Loucy (cell line): ENCODE data around the gene PAX9.

ENCODE experiments used
- H2AFZ ChIP-seq: fragments of 200-600 bp; sonication (generic); 2 replicates; pipeline ENCODE4 v1.6.0; 2016; ENCODE audit warnings: antibody characterized with exemption, mild to moderate bottlenecking, low read length, moderate library complexity
- H3F3A ChIP-seq: fragments of 200-600 bp; 2 replicates; pipeline ENCODE4 v1.6.0; 2016; ENCODE audit warnings: antibody characterized with exemption, low read depth, mild to moderate bottlenecking
- H3K27me3 ChIP-seq: fragments of 200-600 bp; sonication (generic); 2 replicates; pipeline ENCODE4 v1.6.1; 2014; ENCODE audit warnings: low read length, mild to moderate bottlenecking; ENCODE audit not compliant: insufficient read depth, poor library complexity, severe bottlenecking
- H3K36me3 ChIP-seq: fragments of 200-600 bp; sonication (generic); 2 replicates; pipeline ENCODE4 v1.6.1; 2016; ENCODE audit warnings: low read length; ENCODE audit not compliant: insufficient read depth
- H3K4me1 ChIP-seq: fragments of 200-600 bp; sonication (generic); 2 replicates; pipeline ENCODE4 v1.5.1; 2014; ENCODE audit warnings: low read length, mild to moderate bottlenecking; ENCODE audit not compliant: insufficient read depth, poor library complexity, severe bottlenecking
- H3K4me2 ChIP-seq: fragments of 200-600 bp; sonication (generic); 2 replicates; pipeline ENCODE4 v1.6.0; 2014; ENCODE audit warnings: antibody characterized with exemption, low read length, low read depth, mild to moderate bottlenecking; ENCODE audit not compliant: poor library complexity, severe bottlenecking
- H3K4me3 ChIP-seq: fragments of 200-600 bp; sonication (generic); 2 replicates; pipeline ENCODE4 v1.5.1; 2014; ENCODE audit warnings: low read length, mild to moderate bottlenecking, mixed read lengths; ENCODE audit not compliant: poor library complexity, severe bottlenecking
- H3K79me2 ChIP-seq: fragments of 200-600 bp; sonication (generic); 2 replicates; pipeline ENCODE4 v1.6.1; 2014; ENCODE audit warnings: low read length; ENCODE audit not compliant: insufficient read depth
- H3K9ac ChIP-seq: fragments of 200-600 bp; sonication (generic); 2 replicates; pipeline ENCODE4 v1.6.0; 2014; ENCODE audit warnings: mild to moderate bottlenecking, low read depth, low read length, moderate library complexity; ENCODE audit not compliant: poor library complexity, severe bottlenecking
- H3K9me2 ChIP-seq: fragments of 200-600 bp; sonication (generic); replicated peaks from 2 replicates; pipeline ENCODE4 v1.6.1; 2016; ENCODE audit warnings: low read depth, low read length, mixed read lengths
- H3K9me3 ChIP-seq: fragments of 200-600 bp; sonication (generic); 2 replicates; pipeline ENCODE4 v1.6.1; 2014; ENCODE audit warnings: mild to moderate bottlenecking, antibody characterized with exemption, low read length, low read depth; ENCODE audit not compliant: insufficient read depth
- H4K20me1 ChIP-seq: fragments of 200-600 bp; sonication (generic); 2 replicates; pipeline ENCODE4 v1.6.0; 2014; ENCODE audit warnings: antibody characterized with exemption, low read length, mild to moderate bottlenecking; ENCODE audit not compliant: insufficient read depth, poor library complexity, severe bottlenecking
- EZH2phosphoT487 ChIP-seq: fragments of 200-600 bp; IDR thresholded peaks from 2 replicates; pipeline ENCODE4 v1.6.1; 2018; ENCODE audit warnings: antibody characterized with exemption, mild to moderate bottlenecking, moderate library complexity, borderline replicate concordance
- TF ChIP-seq, protein P1 (sequence below): fragments of 200-600 bp; sonication (generic); conservative IDR thresholded peaks from 2 replicates; pipeline ENCODE4 v1.5.1; 2014; ENCODE audit warnings: mild to moderate bottlenecking, antibody characterized with exemption, low read length

The PAX9 gene

GRCh38 chr14:36633580-36633979 is 28.1 kb upstream of the PAX9 start:
- H3F3A ChIP-seq = no peaks in the 10 kb centered on the region
- no peaks in the 10 kb centered on the region for H3K36me3 ChIP-seq
- no peak overlapping the region for H3K9ac ChIP-seq
- no peaks in the 10 kb centered on the region for H3K4me1 ChIP-seq
- TF ChIP-seq, protein P1, sequence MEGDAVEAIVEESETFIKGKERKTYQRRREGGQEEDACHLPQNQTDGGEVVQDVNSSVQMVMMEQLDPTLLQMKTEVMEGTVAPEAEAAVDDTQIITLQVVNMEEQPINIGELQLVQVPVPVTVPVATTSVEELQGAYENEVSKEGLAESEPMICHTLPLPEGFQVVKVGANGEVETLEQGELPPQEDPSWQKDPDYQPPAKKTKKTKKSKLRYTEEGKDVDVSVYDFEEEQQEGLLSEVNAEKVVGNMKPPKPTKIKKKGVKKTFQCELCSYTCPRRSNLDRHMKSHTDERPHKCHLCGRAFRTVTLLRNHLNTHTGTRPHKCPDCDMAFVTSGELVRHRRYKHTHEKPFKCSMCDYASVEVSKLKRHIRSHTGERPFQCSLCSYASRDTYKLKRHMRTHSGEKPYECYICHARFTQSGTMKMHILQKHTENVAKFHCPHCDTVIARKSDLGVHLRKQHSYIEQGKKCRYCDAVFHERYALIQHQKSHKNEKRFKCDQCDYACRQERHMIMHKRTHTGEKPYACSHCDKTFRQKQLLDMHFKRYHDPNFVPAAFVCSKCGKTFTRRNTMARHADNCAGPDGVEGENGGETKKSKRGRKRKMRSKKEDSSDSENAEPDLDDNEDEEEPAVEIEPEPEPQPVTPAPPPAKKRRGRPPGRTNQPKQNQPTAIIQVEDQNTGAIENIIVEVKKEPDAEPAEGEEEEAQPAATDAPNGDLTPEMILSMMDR = no peak
- TF ChIP-seq EZH2phosphoT487 = no peak
- no peak overlapping the region for H3K4me2 ChIP-seq
- H3K9me2 ChIP-seq = no peaks in the 10 kb centered on the region
- H4K20me1 ChIP-seq = no peaks in the 10 kb centered on the region
- H3K79me2 ChIP-seq = no peaks in the 10 kb centered on the region
- no peaks in the 10 kb centered on the region for H3K9me3 ChIP-seq
- no peaks in the 10 kb centered on the region for H3K27me3 ChIP-seq
- H3K4me3 ChIP-seq = no peak overlapping the region
- H2AFZ ChIP-seq = no peak overlapping the region

GRCh38 chr14:36646664-36647416 is 14.8 kb upstream of the PAX9 start:
- Histone ChIP-seq H3K4me3 (no peak overlapping the region), H3K4me1 (no peaks in the 10 kb centered on the region), H3K9me2 (no peaks in the 10 kb centered on the region), H3F3A (no peaks in the 10 kb centered on the region), H3K9me3 (no peaks in the 10 kb centered on the region), H2AFZ (no peak overlapping the region), H3K79me2 (no peaks in the 10 kb centered on the region), H4K20me1 (no peaks in the 10 kb centered on the region), H3K9ac (no peak overlapping the region), H3K4me2 (no peak overlapping the region), H3K36me3 (no peaks in the 10 kb centered on the region), H3K27me3 (no peaks in the 10 kb centered on the region)
- TF ChIP-seq, protein P1 = no peak
- no peak for TF ChIP-seq EZH2phosphoT487

- Histone ChIP-seq H3K4me1 (no peaks in the 10 kb centered on the region), H3K9me3 (no peaks in the 10 kb centered on the region), H3K27me3 (no peaks in the 10 kb centered on the region), H3K9me2 (no peaks in the 10 kb centered on the region), H3K4me3 (no peak overlapping the region), H3K36me3 (no peaks in the 10 kb centered on the region), H4K20me1 (no peaks in the 10 kb centered on the region), H3K79me2 (no peaks in the 10 kb centered on the region), H3K4me2 (no peak overlapping the region), H3F3A (no peaks in the 10 kb centered on the region), H3K9ac (no peak overlapping the region), H2AFZ (no peak overlapping the region)
- TF ChIP-seq EZH2phosphoT487 = no peak
- TF ChIP-seq, protein P1 = no peak
Observed at GRCh38 chr14:36647417-36647823, 14.2 kb upstream of the PAX9 start.
